Osteocyte (in vitro differentiated cells): ENCODE results near the gene TRAIP. TPM values are rescaled to one million over a fixed set of nuclear protein-coding genes. Genes with fewer than 3 reads are reported as not detected.

Source experiments
- DNase-seq: peaks from one replicate; pipeline ENCODE4 v3.0.0; 2021; ENCODE audit warnings: mixed read lengths; ENCODE audit not compliant: unreplicated experiment; ENCODE audit errors: extremely low spot score
- H3K27ac Mint-ChIP-seq: one replicate; pipeline ENCODE4 v1.8.0; 2021; ENCODE audit warnings: mild to moderate bottlenecking, mixed read lengths; ENCODE audit not compliant: unreplicated experiment
- H3K27me3 Mint-ChIP-seq: one replicate; pipeline ENCODE4 v1.8.0; 2021; ENCODE audit warnings: mixed read lengths; ENCODE audit not compliant: unreplicated experiment
- H3K36me3 Mint-ChIP-seq: one replicate; pipeline ENCODE4 v1.8.0; 2021; ENCODE audit warnings: mixed read lengths; ENCODE audit not compliant: unreplicated experiment
- H3K4me1 Mint-ChIP-seq: one replicate; pipeline ENCODE4 v1.8.0; 2021; ENCODE audit warnings: mixed read lengths; ENCODE audit not compliant: unreplicated experiment
- H3K4me3 Mint-ChIP-seq: one replicate; pipeline ENCODE4 v1.8.0; 2021; ENCODE audit warnings: mild to moderate bottlenecking, moderate library complexity, mixed read lengths; ENCODE audit not compliant: unreplicated experiment
- H3K9me3 Mint-ChIP-seq: one replicate; pipeline ENCODE4 v1.8.0; 2021; ENCODE audit warnings: mixed read lengths; ENCODE audit not compliant: unreplicated experiment
- total RNA-seq: library from RNA; stranded (reverse); gene quantifications from 2 replicates; pipeline ENCODE4 v1.2.1, GENCODE V29; 2021
- TF ChIP-seq, protein P1 (sequence below): fragments of 200-600 bp; sonication (generic); IDR thresholded peaks from 2 replicates; pipeline ENCODE4 v1.5.0; 2021; ENCODE audit warnings: antibody characterized with exemption, mild to moderate bottlenecking, moderate library complexity

Gene TRAIP
- total RNA-seq, 1 donor from 2014 or later = 3.4 TPM

DNA sequence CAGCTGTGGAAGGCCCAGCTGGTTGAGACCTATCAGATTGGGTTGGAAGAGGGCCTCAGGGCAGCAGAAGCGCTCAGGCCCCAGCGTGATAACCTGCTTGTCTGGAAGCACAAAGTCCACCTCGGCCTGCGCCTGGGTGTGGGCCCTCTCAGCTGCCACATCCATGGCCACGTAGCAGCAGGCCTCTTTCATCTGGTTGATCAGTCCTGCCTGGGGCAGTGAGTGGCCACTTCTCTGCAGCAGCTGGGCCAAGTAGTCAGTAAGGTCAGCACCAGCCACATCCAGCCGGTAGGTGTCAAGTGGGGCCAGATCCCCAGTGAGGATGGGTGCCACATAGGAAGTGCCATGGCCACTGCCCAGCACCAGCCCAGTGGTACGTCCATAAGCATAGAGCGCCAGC lies 17.3 kb upstream of the TRAIP start:
- H3K36me3 Mint-ChIP-seq = no peaks in the 10 kb centered on the region
- H3K4me3 Mint-ChIP-seq = no peak overlapping the region
- no peaks in the 10 kb centered on the region for H3K4me1 Mint-ChIP-seq
- TF ChIP-seq, protein P1, sequence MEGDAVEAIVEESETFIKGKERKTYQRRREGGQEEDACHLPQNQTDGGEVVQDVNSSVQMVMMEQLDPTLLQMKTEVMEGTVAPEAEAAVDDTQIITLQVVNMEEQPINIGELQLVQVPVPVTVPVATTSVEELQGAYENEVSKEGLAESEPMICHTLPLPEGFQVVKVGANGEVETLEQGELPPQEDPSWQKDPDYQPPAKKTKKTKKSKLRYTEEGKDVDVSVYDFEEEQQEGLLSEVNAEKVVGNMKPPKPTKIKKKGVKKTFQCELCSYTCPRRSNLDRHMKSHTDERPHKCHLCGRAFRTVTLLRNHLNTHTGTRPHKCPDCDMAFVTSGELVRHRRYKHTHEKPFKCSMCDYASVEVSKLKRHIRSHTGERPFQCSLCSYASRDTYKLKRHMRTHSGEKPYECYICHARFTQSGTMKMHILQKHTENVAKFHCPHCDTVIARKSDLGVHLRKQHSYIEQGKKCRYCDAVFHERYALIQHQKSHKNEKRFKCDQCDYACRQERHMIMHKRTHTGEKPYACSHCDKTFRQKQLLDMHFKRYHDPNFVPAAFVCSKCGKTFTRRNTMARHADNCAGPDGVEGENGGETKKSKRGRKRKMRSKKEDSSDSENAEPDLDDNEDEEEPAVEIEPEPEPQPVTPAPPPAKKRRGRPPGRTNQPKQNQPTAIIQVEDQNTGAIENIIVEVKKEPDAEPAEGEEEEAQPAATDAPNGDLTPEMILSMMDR = no peak
- no peak for DNase-seq
- no peaks in the 10 kb centered on the region for H3K9me3 Mint-ChIP-seq
- H3K27ac Mint-ChIP-seq = no peak overlapping the region
- H3K27me3 Mint-ChIP-seq = peaks cover 16% of the 10 kb centered on the region

DNA sequence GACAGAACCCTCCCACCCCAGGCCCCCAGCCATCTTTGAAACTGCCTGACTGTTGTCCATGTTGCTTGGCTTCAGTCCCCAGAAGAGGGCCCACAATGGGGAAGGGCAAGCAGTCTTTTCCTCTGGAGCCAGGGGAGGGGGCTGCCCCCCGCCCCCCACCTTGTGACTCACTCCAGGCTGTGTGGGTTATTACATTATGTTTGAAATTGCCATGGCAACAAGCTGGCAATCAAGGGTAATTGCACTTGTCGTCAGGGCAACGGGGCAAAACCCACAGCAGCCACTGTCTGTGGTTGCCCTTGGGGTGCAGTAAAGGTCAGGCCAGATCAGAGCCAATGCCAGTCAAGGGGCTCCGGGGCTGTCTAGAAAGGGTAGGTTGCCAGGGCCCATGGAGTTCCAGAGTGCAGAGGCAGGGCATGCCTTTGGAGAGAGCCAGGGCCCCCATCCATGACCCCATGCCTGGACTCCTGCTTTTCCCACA lies 16.5 kb upstream of the TRAIP start:
- Mint-ChIP-seq H3K27me3 (peaks cover 23% of the 10 kb centered on the region), H3K4me1 (no peaks in the 10 kb centered on the region), H3K4me3 (no peak overlapping the region), H3K36me3 (no peaks in the 10 kb centered on the region), H3K27ac (no peak overlapping the region), H3K9me3 (no peaks in the 10 kb centered on the region)
- TF ChIP-seq, protein P1 = no peak
- no peak for DNase-seq

- Mint-ChIP-seq H3K27ac (no peak overlapping the region), H3K9me3 (no peaks in the 10 kb centered on the region), H3K4me1 (no peaks in the 10 kb centered on the region), H3K4me3 (no peak overlapping the region), H3K36me3 (no peaks in the 10 kb centered on the region), H3K27me3 (peaks cover 32% of the 10 kb centered on the region)
- TF ChIP-seq, protein P1 = no peak
- no peak for DNase-seq
Observed at GRCh38 chr3:49871531-49872153, 15.3 kb upstream of the TRAIP start.

DNA sequence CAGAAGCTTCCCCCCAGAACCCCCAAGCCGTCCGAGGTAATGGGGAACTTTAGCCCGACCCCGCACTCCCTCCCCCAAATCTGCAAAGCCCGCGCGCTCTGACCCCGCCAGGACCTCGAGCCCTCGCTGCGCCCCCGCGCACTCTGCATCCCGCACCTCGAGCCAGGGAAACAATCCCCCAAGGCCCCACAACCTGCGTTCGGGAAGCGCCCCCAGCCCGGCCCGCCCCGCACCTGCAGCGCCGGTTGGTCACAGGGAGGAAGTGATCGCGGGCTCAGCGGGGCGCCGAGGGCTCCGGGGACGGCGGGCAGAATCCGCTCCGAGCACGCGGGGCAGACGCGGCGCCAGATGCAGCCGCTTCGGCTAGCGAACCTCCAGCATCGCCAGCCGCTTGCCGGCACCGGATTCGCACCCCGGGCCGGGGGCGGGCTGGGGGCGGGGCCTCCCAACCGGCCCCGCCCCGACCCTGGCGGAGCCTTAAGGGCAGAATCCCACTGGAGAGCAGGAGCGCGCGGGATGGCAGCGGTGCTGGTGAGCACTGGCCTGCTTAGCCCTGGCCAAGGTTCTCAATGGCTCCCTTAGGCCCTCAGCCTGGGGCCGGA lies 13.3 kb upstream of the TRAIP start, which contains the start of gene CAMKV:
Gene CAMKV, minus strand, starts transcription at position 382 of the 602 bp plus-strand sequence. CDS start 7,518 bp downstream, outside the sequence.
- no peak for DNase-seq
- Mint-ChIP-seq H3K4me3 (no peak within 1 kb of the TSS), H3K4me1 (no peaks in the 10 kb centered on the region), H3K27ac (no peak within 1 kb of the TSS), H3K27me3 (peaks cover 41% of the 10 kb centered on the region), H3K36me3 (no peaks in the 10 kb centered on the region), H3K9me3 (no peaks in the 10 kb centered on the region)
- TF ChIP-seq, protein P1 = no peak

DNA sequence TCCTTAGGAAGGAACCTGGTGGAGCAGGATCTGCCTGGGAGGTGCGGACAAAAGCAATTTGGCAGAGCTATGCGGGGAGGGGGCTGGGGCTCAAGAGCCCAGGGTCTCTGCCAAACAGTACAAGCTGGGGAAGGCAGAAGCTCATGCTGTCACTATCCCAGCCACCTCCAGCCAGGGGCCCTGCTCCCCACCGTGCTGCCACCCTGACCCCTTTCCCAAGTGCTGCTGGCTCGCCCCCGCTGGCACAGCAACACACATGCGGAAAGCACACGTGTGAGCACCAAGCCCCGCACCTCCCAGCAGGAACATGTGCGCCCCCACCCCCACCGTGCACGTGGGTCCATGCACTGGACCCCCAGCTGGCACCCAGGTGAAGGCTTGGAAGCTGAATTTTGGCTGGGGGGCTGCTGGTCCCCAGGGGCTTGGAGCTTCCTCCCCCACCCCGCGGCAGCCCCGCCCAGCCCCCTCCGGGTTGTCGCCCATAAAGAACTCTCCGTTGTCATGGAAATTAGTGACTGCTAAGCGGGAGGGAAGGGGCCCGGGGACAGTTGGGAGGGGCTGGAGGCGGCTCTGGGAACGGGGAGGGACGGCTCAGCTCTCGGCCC lies 12.6 kb upstream of the TRAIP start:
- no peaks in the 10 kb centered on the region for H3K4me1 Mint-ChIP-seq
- no peak overlapping the region for H3K4me3 Mint-ChIP-seq
- H3K27ac Mint-ChIP-seq = no peak overlapping the region
- H3K36me3 Mint-ChIP-seq = no peaks in the 10 kb centered on the region
- peaks cover 44% of the 10 kb centered on the region for H3K27me3 Mint-ChIP-seq
- DNase-seq = no peak
- H3K9me3 Mint-ChIP-seq = no peaks in the 10 kb centered on the region
- TF ChIP-seq, protein P1 = no peak
